WERI-Rb-1 (cell line): ENCODE data around the gene MAGIX.

Experiments
- DNase-seq: peaks from one replicate; pipeline ENCODE4 v3.0.0-alpha.2; 2020
- H3K27ac ChIP-seq: fragments of 250-450 bp; sonication (Bioruptor Pico); 2 replicates; pipeline ENCODE4 v1.5.1; 2020; ENCODE audit warnings: mild to moderate bottlenecking, moderate library complexity
- H3K27me3 ChIP-seq: fragments of 250-450 bp; sonication (Bioruptor Pico); 2 replicates; pipeline ENCODE4 v1.5.1; 2021; ENCODE audit warnings: mild to moderate bottlenecking, low read depth, moderate library complexity; ENCODE audit not compliant: insufficient read depth, severe bottlenecking
- H3K36me3 ChIP-seq: fragments of 250-450 bp; sonication (Bioruptor Pico); 2 replicates; pipeline ENCODE4 v1.5.1; 2020; ENCODE audit warnings: mild to moderate bottlenecking, moderate library complexity
- H3K4me3 ChIP-seq: 2 replicates; pipeline ENCODE4 v1.5.1; 2011; ENCODE audit warnings: low read depth, mild to moderate bottlenecking, control low read depth, low read length
- H3K9me3 ChIP-seq: fragments of 250-450 bp; sonication (Bioruptor Pico); 2 replicates; pipeline ENCODE4 v1.5.1; 2021; ENCODE audit warnings: mild to moderate bottlenecking, moderate library complexity; ENCODE audit not compliant: severe bottlenecking
- CTCF ChIP-seq: IDR thresholded peaks from 2 replicates; pipeline ENCODE4 v1.5.1; 2011; ENCODE audit warnings: low read depth, mild to moderate bottlenecking, control low read depth, inconsistent platforms, low read length

Gene MAGIX

DNA sequence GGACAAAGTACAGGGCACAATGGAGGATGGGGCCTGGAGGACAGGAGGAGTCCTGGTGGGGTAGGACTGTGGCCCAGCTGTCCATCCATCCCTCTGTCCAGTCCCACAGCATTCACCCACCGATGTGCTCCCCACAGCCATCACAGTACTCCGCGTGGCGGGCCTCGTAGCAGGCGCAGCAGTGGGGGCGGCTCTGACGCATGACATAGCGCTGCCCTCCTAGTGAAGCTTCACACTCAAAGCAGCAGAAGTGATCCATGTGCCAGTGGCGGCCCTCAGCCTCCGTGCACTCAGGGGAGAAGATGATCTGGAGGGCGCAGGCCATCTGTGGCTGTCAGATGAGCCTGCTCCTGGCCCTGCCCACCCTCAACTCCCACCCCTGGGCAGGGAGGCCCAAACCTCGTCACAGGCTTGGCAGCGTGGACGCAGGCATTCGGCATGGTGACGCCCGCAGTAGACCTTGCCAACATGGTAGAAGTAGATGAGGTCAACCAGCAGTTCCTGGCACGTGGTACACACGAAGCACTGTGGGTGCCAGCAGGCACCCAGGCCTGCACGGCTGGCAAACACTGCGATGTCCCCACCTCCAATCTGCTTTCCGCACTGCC lies 15.4 kb downstream of the MAGIX start:
- H3K9me3 ChIP-seq = no peaks in the 10 kb centered on the region
- peaks cover 6% of the 10 kb centered on the region for H3K27me3 ChIP-seq
- TF ChIP-seq CTCF = no peak
- no peak for DNase-seq
- H3K27ac ChIP-seq = no peak overlapping the region
- H3K4me3 ChIP-seq = no peak overlapping the region
- peaks cover 7% of the 10 kb centered on the region for H3K36me3 ChIP-seq

DNA sequence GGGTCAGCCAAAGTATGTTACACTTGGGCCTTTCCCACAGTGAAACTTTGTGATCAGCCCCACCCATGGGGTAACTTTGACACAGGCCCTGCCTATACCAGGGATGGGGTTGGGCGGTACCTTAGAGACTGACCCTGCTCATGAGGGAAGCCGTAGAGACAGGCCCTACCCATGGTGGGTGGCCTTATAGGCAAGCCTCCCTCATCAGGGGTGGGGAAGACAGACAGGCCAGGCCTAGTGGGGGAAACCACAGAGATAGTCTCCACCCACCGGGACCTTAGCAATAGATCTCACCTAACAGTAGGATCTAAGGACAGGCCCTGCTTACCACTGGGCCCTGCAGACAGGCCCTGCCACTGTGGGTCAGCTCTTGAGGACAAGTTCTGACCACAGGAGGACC lies 16.0 kb downstream of the MAGIX start:
- no peak for TF ChIP-seq CTCF
- no peaks in the 10 kb centered on the region for H3K9me3 ChIP-seq
- H3K27me3 ChIP-seq = peaks cover 6% of the 10 kb centered on the region
- H3K27ac ChIP-seq = no peak overlapping the region
- no peak overlapping the region for H3K4me3 ChIP-seq
- no peak for DNase-seq
- peaks cover 7% of the 10 kb centered on the region for H3K36me3 ChIP-seq

- no peak overlapping the region for H3K4me3 ChIP-seq
- peaks cover 7% of the 10 kb centered on the region for H3K36me3 ChIP-seq
- H3K9me3 ChIP-seq = no peaks in the 10 kb centered on the region
- no peak for TF ChIP-seq CTCF
- H3K27me3 ChIP-seq = peaks cover 8% of the 10 kb centered on the region
- H3K27ac ChIP-seq = no peak overlapping the region
- DNase-seq = no peak
Observed at GRCh38 chrX:49179358-49179757, 16.8 kb downstream of the MAGIX start.

- no peak for DNase-seq
- Histone ChIP-seq H3K9me3 (no peaks in the 10 kb centered on the region), H3K36me3 (no peaks in the 10 kb centered on the region), H3K4me3 (no peak overlapping the region), H3K27ac (no peak overlapping the region), H3K27me3 (peaks cover 15% of the 10 kb centered on the region)
- TF ChIP-seq CTCF = no peak
Observed at GRCh38 chrX:49183701-49184281, 21.2 kb downstream of the MAGIX start.

GRCh38 chrX:49184294-49185281 lies 22.0 kb downstream of the MAGIX start:
- DNase-seq = no peak
- no peak for TF ChIP-seq CTCF
- Histone ChIP-seq H3K9me3 (no peaks in the 10 kb centered on the region), H3K36me3 (peaks cover 5% of the 10 kb centered on the region), H3K4me3 (no peak overlapping the region), H3K27ac (no peak overlapping the region), H3K27me3 (peaks cover 15% of the 10 kb centered on the region)
